Left lung (tissue), 10 donors: ENCODE data around the gene CDC27. TPM values are rescaled to one million over a fixed set of nuclear protein-coding genes. Genes with fewer than 3 reads are reported as not detected.

Source experiments
- ATAC-seq: fragments of 200-7000 bp; cut with Tn5 transposase; one replicate; pipeline ENCODE4 v1.9.1; 2020; ENCODE audit warnings: moderate library complexity
- DNase-seq, 4 donors: peaks; one replicate each; pipeline ENCODE4 v3.0.0-alpha.2; 2013 to 2020
- H3K27ac ChIP-seq, 2 donors: fragments of 200-600 bp; sonication (generic) in 1 of 2; one replicate each; pipeline versions ENCODE4 v1.5.0 to v1.8.0; 2020 to 2021
- H3K27me3 ChIP-seq, 2 donors: fragments of 200-600 bp; sonication (generic) in 1 of 2; one replicate each; pipeline versions ENCODE4 v1.5.0 to v1.8.0; 2020 to 2021
- H3K36me3 ChIP-seq, 2 donors: fragments of 200-600 bp; sonication (generic) in 1 of 2; one replicate each; pipeline versions ENCODE4 v1.5.0 to v1.8.0; 2020 to 2021
- H3K4me1 ChIP-seq, 2 donors: fragments of 200-600 bp; one replicate each; pipeline ENCODE4 v1.8.0; 2021
- H3K4me3 ChIP-seq, 2 donors: fragments of 200-600 bp; sonication (generic) in 1 of 2; one replicate each; pipeline versions ENCODE4 v1.5.0 to v1.8.0; 2020 to 2021; ENCODE audit warnings: mild to moderate bottlenecking in 1 of 2
- H3K9me3 ChIP-seq, 2 donors: fragments of 200-600 bp; sonication (generic) in 1 of 2; one replicate each; pipeline versions ENCODE4 v1.5.0 to v1.8.0; 2020 to 2021
- intact Hi-C, 2 donors: fragments of 100-400 bp; cut with DNase I; formaldehyde crosslinking; loops; one replicate each; pipeline versions ENCODE4 v1.11.2 to v1.14.2; 2022
- polyA plus RNA-seq, 6 donors: library from polyadenylated mRNA; unstranded; fragments of 120-200 nt; gene quantifications; one replicate each; pipeline ENCODE4 v1.2.1, GENCODE V29; 2013; ENCODE audit not compliant: insufficient read length in 6 of 6
- total RNA-seq, 2 donors: library from RNA; stranded (reverse); fragmentation: NEBNext Ultra II Directional; extraction: Animal tissue kit (Norgen Biotek cat#: 25700); gene quantifications; one replicate each; pipeline ENCODE4 v1.2.1, GENCODE V29; 2021
- TF ChIP-seq, protein P1 (sequence below), 2 donors: fragments of 200-600 bp; sonication (generic) in 1 of 2; IDR thresholded peaks; one replicate each; pipeline versions ENCODE4 v1.5.0 to v1.8.0; 2021; ENCODE audit warnings: antibody characterized with exemption in 2 of 2
- donor health status: DM: no; HTN: yes; CAD: no.
- donor health status: DM: no; HTN: no; CAD: no.

Gene CDC27
- total and polyA plus RNA-seq, 8 donors = 59.3 to 85.1 (median 62.9) TPM

DNA sequence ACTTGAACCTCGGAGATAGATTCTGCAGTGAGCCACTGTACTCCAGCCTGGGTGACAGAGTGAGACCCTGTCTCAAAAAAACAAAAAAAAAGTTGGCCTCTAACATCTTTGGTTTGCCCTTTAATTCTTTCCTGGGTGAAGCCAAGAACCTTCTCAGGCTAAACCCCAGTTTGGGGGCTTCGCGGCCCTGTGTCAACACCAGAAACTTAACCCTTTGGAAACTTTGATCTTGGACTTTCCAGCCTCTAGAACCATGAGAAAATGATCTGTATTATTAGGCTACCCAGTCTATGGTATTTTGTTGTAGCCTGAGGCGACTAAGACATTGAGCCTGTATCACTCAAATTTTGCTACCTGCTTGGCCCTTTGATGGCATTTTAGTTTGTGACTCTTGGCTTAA, 86.2 kb downstream of the CDC27 start:
- ATAC-seq = no peak
- intact Hi-C loops = no loop called here
- H3K4me1 ChIP-seq = peaks cover 7 to 17% of the 10 kb centered on the region in 2 donors

DNA sequence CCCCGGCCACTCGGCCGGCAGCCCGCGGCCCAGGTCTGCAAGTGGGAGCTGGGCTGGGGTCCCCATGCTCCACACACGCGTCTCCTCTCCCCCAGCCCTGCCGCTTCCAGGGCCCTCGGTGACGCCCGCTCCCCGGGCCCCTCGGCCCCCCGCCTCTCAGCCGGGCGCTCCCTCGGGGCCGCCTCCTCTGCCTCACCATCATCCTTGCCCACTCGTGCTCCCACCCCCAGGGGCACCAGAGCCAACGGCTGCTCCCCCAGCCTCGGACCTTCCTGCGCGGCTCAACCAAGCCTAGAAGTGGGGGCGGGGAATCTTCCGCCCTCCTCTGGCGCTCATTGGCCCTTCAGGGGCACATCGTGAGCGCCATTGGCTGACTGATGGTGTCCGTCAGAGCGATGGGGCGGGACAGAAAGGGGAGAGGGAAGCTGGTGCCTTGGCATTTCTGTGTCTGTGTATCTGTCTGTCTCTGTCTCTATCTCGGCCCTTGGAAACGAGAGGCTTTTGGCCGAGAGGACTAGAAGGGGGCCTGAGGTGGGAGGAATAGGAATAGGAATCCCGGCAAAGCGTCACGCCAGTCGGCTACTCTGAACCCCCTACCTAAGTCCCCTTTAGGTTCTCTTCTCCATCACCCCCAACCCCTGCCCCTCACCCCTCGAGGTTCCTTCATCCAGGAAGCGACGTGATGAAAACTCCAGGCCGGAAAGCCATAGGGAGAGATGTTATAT, 88.9 kb downstream of the CDC27 start:
- TF ChIP-seq, protein P1, sequence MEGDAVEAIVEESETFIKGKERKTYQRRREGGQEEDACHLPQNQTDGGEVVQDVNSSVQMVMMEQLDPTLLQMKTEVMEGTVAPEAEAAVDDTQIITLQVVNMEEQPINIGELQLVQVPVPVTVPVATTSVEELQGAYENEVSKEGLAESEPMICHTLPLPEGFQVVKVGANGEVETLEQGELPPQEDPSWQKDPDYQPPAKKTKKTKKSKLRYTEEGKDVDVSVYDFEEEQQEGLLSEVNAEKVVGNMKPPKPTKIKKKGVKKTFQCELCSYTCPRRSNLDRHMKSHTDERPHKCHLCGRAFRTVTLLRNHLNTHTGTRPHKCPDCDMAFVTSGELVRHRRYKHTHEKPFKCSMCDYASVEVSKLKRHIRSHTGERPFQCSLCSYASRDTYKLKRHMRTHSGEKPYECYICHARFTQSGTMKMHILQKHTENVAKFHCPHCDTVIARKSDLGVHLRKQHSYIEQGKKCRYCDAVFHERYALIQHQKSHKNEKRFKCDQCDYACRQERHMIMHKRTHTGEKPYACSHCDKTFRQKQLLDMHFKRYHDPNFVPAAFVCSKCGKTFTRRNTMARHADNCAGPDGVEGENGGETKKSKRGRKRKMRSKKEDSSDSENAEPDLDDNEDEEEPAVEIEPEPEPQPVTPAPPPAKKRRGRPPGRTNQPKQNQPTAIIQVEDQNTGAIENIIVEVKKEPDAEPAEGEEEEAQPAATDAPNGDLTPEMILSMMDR (IDR thresholded peaks at IDR 0.05) = no peak
- H3K36me3 ChIP-seq = no peaks in the 10 kb centered on the region
- peaks cover 7 to 22% of the 10 kb centered on the region in 2 donors for H3K4me1 ChIP-seq
- H3K9me3 ChIP-seq = no peaks in the 10 kb centered on the region
- H3K27me3 ChIP-seq = no peaks in the 10 kb centered on the region
- peak; percentile 88 to 94 (median 92) for DNase-seq
- peak overlapping the region; percentile 59 to 69 for H3K27ac ChIP-seq
- intact Hi-C loops = no loop called here
- peak overlapping the region; percentile 73 to 96 for H3K4me3 ChIP-seq
- peak; percentile 100 for ATAC-seq

More for the DNA sequence above, 86.2 kb downstream of the CDC27 start:
- TF ChIP-seq, protein P1 (IDR thresholded peaks at IDR 0.05) = no peak
- Histone ChIP-seq H3K27me3 (no peaks in the 10 kb centered on the region), H3K4me3 (no peak overlapping the region), H3K36me3 (no peaks in the 10 kb centered on the region), H3K27ac (no peak overlapping the region), H3K9me3 (no peaks in the 10 kb centered on the region)
- DNase-seq = no peak

DNA sequence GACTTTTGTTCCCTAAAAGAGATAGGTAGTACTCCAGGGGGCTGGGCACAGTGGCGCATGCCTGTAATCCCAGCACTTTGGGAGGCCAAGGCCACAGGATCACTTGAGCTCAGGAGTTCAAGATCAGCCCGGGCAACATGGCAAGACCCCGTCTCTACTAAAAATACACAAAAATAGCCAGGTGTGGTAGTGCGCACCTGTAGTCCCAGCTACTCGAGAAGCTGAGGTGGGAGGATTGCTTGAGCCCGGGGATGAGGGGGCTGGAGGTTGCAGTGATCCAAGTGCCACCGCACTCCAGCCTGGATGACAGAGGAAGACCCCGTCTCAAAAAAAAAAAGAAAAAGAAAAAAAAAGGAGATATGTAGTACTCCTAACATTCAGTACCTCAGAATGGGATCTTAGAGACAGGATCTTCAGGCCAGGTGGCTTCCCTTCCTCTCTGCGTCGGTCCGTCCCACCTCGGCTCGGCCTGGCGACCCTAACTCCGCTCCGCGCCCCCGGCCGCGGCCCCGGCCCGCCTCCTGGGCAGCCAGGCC, 89.6 kb downstream of the CDC27 start:
- H3K9me3 ChIP-seq = no peaks in the 10 kb centered on the region
- peak overlapping the region; percentile 59 to 69 for H3K27ac ChIP-seq
- intact Hi-C loops = no loop called here
- no peak for DNase-seq
- peak overlapping the region; percentile 73 to 96 for H3K4me3 ChIP-seq
- H3K27me3 ChIP-seq = no peaks in the 10 kb centered on the region
- TF ChIP-seq, protein P1 (IDR thresholded peaks at IDR 0.05) = no peak
- no peak for ATAC-seq
- H3K4me1 ChIP-seq = peaks cover 7 to 22% of the 10 kb centered on the region in 2 donors
- no peaks in the 10 kb centered on the region for H3K36me3 ChIP-seq

DNA sequence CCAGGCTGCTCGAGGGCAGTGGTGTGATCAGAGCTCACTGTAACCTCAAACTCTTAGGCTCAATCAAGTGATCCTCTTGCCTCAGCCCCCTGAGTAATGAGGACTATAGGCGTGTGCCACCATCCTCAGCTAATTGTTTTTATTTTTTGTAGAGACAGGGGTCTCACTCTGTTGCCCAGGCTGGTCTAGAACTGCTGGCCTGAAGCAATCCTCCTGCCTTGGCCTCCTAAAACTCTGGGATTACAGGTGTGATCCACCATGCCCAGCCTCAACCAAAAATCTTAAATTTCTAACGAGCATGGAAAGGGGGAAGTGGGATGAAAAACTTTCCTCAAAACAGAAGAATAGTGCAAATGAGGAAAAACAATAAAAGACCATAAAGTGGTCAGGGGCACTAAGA, 92.8 kb downstream of the CDC27 start:
- ATAC-seq = no peak
- H3K27me3 ChIP-seq = no peaks in the 10 kb centered on the region
- peaks cover 0 to 3% of the 10 kb centered on the region in 2 donors for H3K9me3 ChIP-seq
- H3K4me1 ChIP-seq = peaks cover 7 to 22% of the 10 kb centered on the region in 2 donors
- DNase-seq = no peak
- intact Hi-C loops = no loop called here
- TF ChIP-seq, protein P1 (IDR thresholded peaks at IDR 0.05) = no peak
- H3K27ac ChIP-seq = no peak overlapping the region
- H3K4me3 ChIP-seq = no peak overlapping the region
- H3K36me3 ChIP-seq = no peaks in the 10 kb centered on the region

DNA sequence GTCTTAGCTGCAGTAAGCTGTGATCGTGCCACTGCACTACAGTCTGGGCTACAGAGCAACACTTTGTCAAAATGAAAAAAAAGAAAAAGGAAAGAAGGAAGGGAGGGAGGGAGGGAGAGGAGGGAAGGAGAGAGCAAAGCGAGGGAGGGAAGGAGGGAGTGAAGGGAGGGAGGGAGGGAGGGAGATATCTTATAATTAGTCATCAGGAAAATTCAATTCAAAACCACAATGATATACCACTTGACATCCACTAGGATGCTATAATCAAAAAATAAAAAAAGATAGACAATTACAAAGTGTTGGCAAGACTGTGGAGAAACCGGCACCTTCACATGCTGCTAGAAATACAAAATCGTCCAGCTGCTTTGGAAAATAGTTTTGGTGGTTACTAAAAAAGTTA, 93.8 kb downstream of the CDC27 start:
- ATAC-seq (no peak), DNase-seq (no peak)
- intact Hi-C loops = no loop called here
- H3K4me3 ChIP-seq = no peak overlapping the region
- peaks cover 0 to 3% of the 10 kb centered on the region in 2 donors for H3K9me3 ChIP-seq
- H3K27ac ChIP-seq = no peak overlapping the region
- H3K4me1 ChIP-seq = peaks cover 7 to 22% of the 10 kb centered on the region in 2 donors
- H3K27me3 ChIP-seq = no peaks in the 10 kb centered on the region
- TF ChIP-seq, protein P1 (IDR thresholded peaks at IDR 0.05) = no peak
- no peaks in the 10 kb centered on the region for H3K36me3 ChIP-seq
